ENCODE measurements around the gene SPEN.

Gene SPEN

GRCh38 chr1:15852036-15852827, 4.7 kb downstream of the SPEN start:
- FAIRE-seq (no peak), DNase-seq (ENCODE audit: low spot score) (no peak)

GRCh38 chr1:15852828-15853302, 5.4 kb downstream of the SPEN start:
- DNase-seq (ENCODE audit: low spot score) (no peak), FAIRE-seq (no peak)

GRCh38 chr1:15856888-15857287, 9.4 kb downstream of the SPEN start:
- FAIRE-seq, result no peak

GRCh38 chr1:15858069-15858670, 10.7 kb downstream of the SPEN start:
- no peak for FAIRE-seq
- no peak for DNase-seq (ENCODE audit: low spot score)

More at GRCh38 chr1:15856888-15857287, 9.4 kb downstream of the SPEN start:
- no peak for DNase-seq (ENCODE audit: low spot score)

GRCh38 chr1:15858672-15859372, 11.3 kb downstream of the SPEN start:
- DNase-seq (ENCODE audit: low spot score) (no peak), FAIRE-seq (no peak)

GRCh38 chr1:15863156-15863901, 15.8 kb downstream of the SPEN start:
- FAIRE-seq (no peak), DNase-seq (ENCODE audit: low spot score) (no peak)

GRCh38 chr1:15866721-15867201, 19.3 kb downstream of the SPEN start:
- no peak for DNase-seq (ENCODE audit: low spot score)

GRCh38 chr1:15867288-15867687, 19.8 kb downstream of the SPEN start:
- FAIRE-seq (no peak), DNase-seq (ENCODE audit: low spot score) (no peak)

More at GRCh38 chr1:15866721-15867201, 19.3 kb downstream of the SPEN start:
- no peak for FAIRE-seq

GRCh38 chr1:15869413-15869812, 21.9 kb downstream of the SPEN start:
- no peak for DNase-seq (ENCODE audit: low spot score)
- no peak for FAIRE-seq

GRCh38 chr1:15870421-15870820, 22.9 kb downstream of the SPEN start:
- no peak for FAIRE-seq
- no peak for DNase-seq (ENCODE audit: low spot score)

- DNase-seq (ENCODE audit: low spot score) (no peak), FAIRE-seq (no peak)
Observed at GRCh38 chr1:15874471-15874870, 27.0 kb downstream of the SPEN start.

GRCh38 chr1:15876357-15877055, 29.0 kb downstream of the SPEN start:
- FAIRE-seq (no peak), DNase-seq (ENCODE audit: low spot score) (no peak)

GRCh38 chr1:15881961-15882360, 34.5 kb downstream of the SPEN start:
- DNase-seq (ENCODE audit: low spot score) (no peak), FAIRE-seq (no peak)

GRCh38 chr1:15882665-15883064, 35.2 kb downstream of the SPEN start:
- DNase-seq (ENCODE audit: low spot score) (no peak), FAIRE-seq (no peak)

- FAIRE-seq (no peak), DNase-seq (ENCODE audit: low spot score) (no peak)
Observed at GRCh38 chr1:15883326-15883725, 35.8 kb downstream of the SPEN start.

- FAIRE-seq, result no peak
- DNase-seq (ENCODE audit: low spot score), result no peak
Observed at GRCh38 chr1:15884477-15884876, 37.0 kb downstream of the SPEN start.

GRCh38 chr1:15885269-15885668, 37.8 kb downstream of the SPEN start:
- DNase-seq (ENCODE audit: low spot score) (no peak), FAIRE-seq (no peak)

- DNase-seq (ENCODE audit: low spot score), result peak; percentile 77
- FAIRE-seq, result peak; percentile 82
Observed at GRCh38 chr1:15885701-15886610, 38.4 kb downstream of the SPEN start.

- DNase-seq (ENCODE audit: low spot score), result no peak
- no peak for FAIRE-seq
Observed at GRCh38 chr1:15886611-15887167, 39.2 kb downstream of the SPEN start.
